Endothelial cell of umbilical vein (primary cell): ENCODE results near the gene CCDC183. TPM values are rescaled to one million over a fixed set of nuclear protein-coding genes. Genes with fewer than 3 reads are reported as not detected.

ENCODE experiments used
- BruUV-seq: library from RNA; stranded (reverse); fragments of 400-500 nt; replicated peaks from 2 replicates; lab custom pipeline; 2021; lab: Mats Ljungman, UMichigan
- CTCF ChIA-PET: fragments of 300-600, 350-600 bp; sonication (Branson Sonifier 250); formaldehyde crosslinking; loops from one replicate; lab custom pipeline; 2021; ENCODE audit warnings: antibody characterized with exemption, inconsistent platforms; lab: Charles Lee
- POLR2A ChIA-PET: fragments of 300-600, 350-600 bp; sonication (Branson Sonifier 250); formaldehyde crosslinking; loops from one replicate; lab custom pipeline; 2021; ENCODE audit warnings: antibody characterized with exemption, inconsistent platforms; lab: Charles Lee
- DNase-seq: peaks from one replicate; pipeline ENCODE4 v3.0.0-alpha.2; 2011; ENCODE audit warnings: low read depth, low spot score
- FAIRE-seq: peaks from 2 replicates; lab custom pipeline; 2011; peaks lifted over from hg19 to GRCh38; lab: Jason Lieb, UNC
- H2AFZ ChIP-seq: 2 replicates; pipeline ENCODE4 v1.6.0; 2012; ENCODE audit warnings: low read depth, low read length, control low read depth, inconsistent platforms
- H3K27ac ChIP-seq: 2 replicates; pipeline ENCODE4 v1.5.1; 2011; ENCODE audit warnings: low read depth, mild to moderate bottlenecking, control low read depth, low read length, moderate library complexity; ENCODE audit not compliant: insufficient read depth
- H3K27me3 ChIP-seq, 2 experiments: 2 replicates each; pipeline versions ENCODE4 v1.6.0 to v1.6.1; 2011; ENCODE audit warnings: low read length in 2 of 2, mixed read lengths in 1 of 2; ENCODE audit not compliant: control insufficient read depth in 2 of 2, insufficient read depth in 2 of 2
- H3K36me3 ChIP-seq, 2 experiments: 2 replicates in 1 of 2; 3 replicates in 1 of 2; pipeline ENCODE4 v1.5.1; 2011; ENCODE audit warnings: low read length in 2 of 2, mild to moderate bottlenecking in 1 of 2, moderate library complexity in 1 of 2; ENCODE audit not compliant: control insufficient read depth in 2 of 2, insufficient read depth in 2 of 2; ENCODE audit errors: extremely low read depth in 1 of 2
- H3K4me1 ChIP-seq: 3 replicates; pipeline ENCODE4 v1.5.1; 2011; ENCODE audit warnings: mild to moderate bottlenecking, low read length; ENCODE audit not compliant: control insufficient read depth, insufficient read depth; ENCODE audit errors: extremely low read depth
- H3K4me2 ChIP-seq: 2 replicates; pipeline ENCODE4 v1.6.1; 2011; ENCODE audit warnings: low read length, control low read depth, mixed read lengths; ENCODE audit not compliant: insufficient read depth
- H3K4me3 ChIP-seq, 3 experiments: fragments of 200-600 bp in 1 of 3; sonication (generic), shearing (Covaris generic) in 1 of 3; replicated peaks in 1 of 3; 2 replicates each; pipeline ENCODE4 v1.5.1; 2011 to 2016; ENCODE audit warnings: control low read depth in 3 of 3, low read length in 3 of 3, mild to moderate bottlenecking in 2 of 3, inconsistent platforms in 1 of 3, low read depth in 1 of 3, moderate library complexity in 1 of 3; ENCODE audit not compliant: insufficient read depth in 1 of 3
- H3K79me2 ChIP-seq: 2 replicates; pipeline ENCODE4 v1.6.0; 2012; ENCODE audit warnings: low read length, inconsistent platforms; ENCODE audit not compliant: control insufficient read depth, insufficient read depth
- H3K9ac ChIP-seq: replicated peaks from 2 replicates; pipeline ENCODE3; 2011; ENCODE audit warnings: low read length, control low read depth; ENCODE audit not compliant: insufficient read depth; ENCODE audit errors: extremely low read depth
- H3K9me1 ChIP-seq: replicated peaks from 3 replicates; pipeline ENCODE4 v1.6.0; 2011; ENCODE audit warnings: mild to moderate bottlenecking, low read length; ENCODE audit not compliant: control insufficient read depth, insufficient read depth; ENCODE audit errors: extremely low read depth
- H3K9me3 ChIP-seq: replicated peaks from 2 replicates; pipeline ENCODE4 v1.5.1; 2012; ENCODE audit warnings: low read length, inconsistent platforms; ENCODE audit not compliant: control insufficient read depth, insufficient read depth
- H4K20me1 ChIP-seq: replicated peaks from 2 replicates; pipeline ENCODE3; 2011; ENCODE audit warnings: mild to moderate bottlenecking, low read length; ENCODE audit not compliant: control insufficient read depth, insufficient read depth; ENCODE audit errors: extremely low read depth
- EZH2 ChIP-seq: IDR thresholded peaks from 2 replicates; pipeline ENCODE4 v1.6.1; 2012; ENCODE audit warnings: borderline replicate concordance, low read depth, mild to moderate bottlenecking, moderate library complexity, low read length, inconsistent platforms; ENCODE audit not compliant: severe bottlenecking
- FOS ChIP-seq: IDR thresholded peaks from 2 replicates; pipeline ENCODE4 v1.6.1; 2011; ENCODE audit warnings: mild to moderate bottlenecking, low read length, moderate library complexity, borderline replicate concordance; ENCODE audit not compliant: insufficient read depth
- GATA2 ChIP-seq: IDR thresholded peaks from 2 replicates; pipeline ENCODE4 v1.7.0; 2011; ENCODE audit warnings: low read depth, mild to moderate bottlenecking, moderate library complexity, mixed read lengths, low read length; ENCODE audit not compliant: insufficient read length, insufficient read depth
- JUN ChIP-seq: IDR thresholded peaks from 2 replicates; pipeline ENCODE4 v1.6.1; 2011; ENCODE audit warnings: borderline replicate concordance, low read depth; ENCODE audit not compliant: insufficient read length, insufficient read depth
- MYC ChIP-seq: IDR thresholded peaks from one replicate; pipeline ENCODE4 v1.6.1; 2011; ENCODE audit warnings: mild to moderate bottlenecking, low read depth, low read length
- POLR2A ChIP-seq: IDR thresholded peaks from 2 replicates; pipeline ENCODE4 v1.6.1; 2012; ENCODE audit warnings: low read depth, mild to moderate bottlenecking, control low read depth, low read length
- POLR2AphosphoS5 ChIP-seq: IDR thresholded peaks from 2 replicates; pipeline ENCODE4 v1.6.1; 2012; ENCODE audit warnings: low read depth, mild to moderate bottlenecking, control low read depth, low read length, moderate library complexity; ENCODE audit not compliant: insufficient read depth
- dilution Hi-C: fragments of 300-500 bp; cut with MboI; formaldehyde crosslinking; loops from one replicate; pipeline ENCODE4 v1.15.0; 2019; ENCODE audit warnings: low sequenced_read_pairs; ENCODE audit not compliant: extremely low pct_ligation_motif_present
- intact Hi-C: fragments of 100-400 bp; cut with micrococcal nuclease; formaldehyde crosslinking; loops from one replicate; pipeline ENCODE4 v1.10.0; 2022
- polyA plus RNA-seq, 4 experiments: library from polyadenylated mRNA; depleted of rRNA in 3 of 4; stranded (reverse) in 3 of 4; unstranded in 1 of 4; fragments of >200 nt; gene quantifications; 2 replicates each; pipeline versions ENCODE4 v1.2.1 to v1.2.3, GENCODE V29; 2011 to 2012; ENCODE audit warnings: missing spikeins in 1 of 4
- total RNA-seq: library from RNA; stranded (reverse); gene quantifications from 2 replicates; pipeline ENCODE4 v1.2.3, GENCODE V29; 2021
- TF ChIP-seq, protein P1 (sequence below), 2 donors: IDR thresholded peaks; 1 replicate in 1 of 2; 2 replicates in 1 of 2; pipeline ENCODE4 v1.5.1; 2011; ENCODE audit warnings: low read length in 2 of 2, mild to moderate bottlenecking in 2 of 2, moderate library complexity in 2 of 2, control low read depth in 1 of 2, inconsistent platforms in 1 of 2, low read depth in 1 of 2; ENCODE audit not compliant: insufficient read depth in 1 of 2; ENCODE audit errors: extremely low read depth in 1 of 2
- TF ChIP-seq, protein P2 (sequence below): IDR thresholded peaks from 2 replicates; pipeline ENCODE4 v1.6.1; 2011; ENCODE audit not compliant: insufficient read depth, insufficient read length

CCDC183 gene
- total and polyA plus RNA-seq, 2 donors (not counting 3 experiments of a cell fraction or from before 2014, with no cell fraction given): 0.50 TPM; not detected in 1

DNA sequence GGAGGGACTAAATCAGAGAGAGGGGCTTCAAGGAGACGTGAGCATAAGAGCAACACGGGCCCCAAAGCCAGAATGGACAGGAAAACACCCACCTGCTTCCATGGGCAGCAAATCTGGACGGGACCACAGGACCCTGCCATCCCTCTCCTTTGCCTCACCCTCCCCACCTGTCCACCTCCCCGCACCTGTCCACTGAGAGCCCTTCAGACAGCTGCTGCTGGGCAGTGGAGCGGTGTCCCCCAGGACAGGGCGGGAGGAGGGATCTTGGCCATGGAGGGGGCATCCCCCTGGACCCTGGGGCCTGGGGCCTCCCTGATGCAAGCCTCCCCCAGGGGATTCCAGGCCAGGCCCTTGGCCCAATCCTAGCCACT is 2.6 kb downstream of the CCDC183 start:
- H3K9ac ChIP-seq: no peak overlapping the region
- peaks cover 0 to under 1% of the 10 kb centered on the region in 2 experiments for H3K36me3 ChIP-seq
- no peaks in the 10 kb centered on the region for H4K20me1 ChIP-seq
- no peak overlapping the region for H3K4me3 ChIP-seq
- ChIA-PET CTCF (no interaction called here), POLR2A (no interaction called here)
- H3K9me3 ChIP-seq: no peaks in the 10 kb centered on the region
- dilution Hi-C loops (no loop called here), intact Hi-C loops (no loop called here)
- no peak overlapping the region for H3K4me2 ChIP-seq
- TF ChIP-seq POLR2AphosphoS5 (no peak), GATA2 (no peak), FOS (no peak), JUN (no peak), EZH2 (no peak), MYC (no peak), POLR2A (no peak)
- TF ChIP-seq, protein P1, sequence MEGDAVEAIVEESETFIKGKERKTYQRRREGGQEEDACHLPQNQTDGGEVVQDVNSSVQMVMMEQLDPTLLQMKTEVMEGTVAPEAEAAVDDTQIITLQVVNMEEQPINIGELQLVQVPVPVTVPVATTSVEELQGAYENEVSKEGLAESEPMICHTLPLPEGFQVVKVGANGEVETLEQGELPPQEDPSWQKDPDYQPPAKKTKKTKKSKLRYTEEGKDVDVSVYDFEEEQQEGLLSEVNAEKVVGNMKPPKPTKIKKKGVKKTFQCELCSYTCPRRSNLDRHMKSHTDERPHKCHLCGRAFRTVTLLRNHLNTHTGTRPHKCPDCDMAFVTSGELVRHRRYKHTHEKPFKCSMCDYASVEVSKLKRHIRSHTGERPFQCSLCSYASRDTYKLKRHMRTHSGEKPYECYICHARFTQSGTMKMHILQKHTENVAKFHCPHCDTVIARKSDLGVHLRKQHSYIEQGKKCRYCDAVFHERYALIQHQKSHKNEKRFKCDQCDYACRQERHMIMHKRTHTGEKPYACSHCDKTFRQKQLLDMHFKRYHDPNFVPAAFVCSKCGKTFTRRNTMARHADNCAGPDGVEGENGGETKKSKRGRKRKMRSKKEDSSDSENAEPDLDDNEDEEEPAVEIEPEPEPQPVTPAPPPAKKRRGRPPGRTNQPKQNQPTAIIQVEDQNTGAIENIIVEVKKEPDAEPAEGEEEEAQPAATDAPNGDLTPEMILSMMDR (IDR thresholded peaks at IDR 0.05; ENCODE audit: extremely low read depth in 1 of 2, insufficient read depth in 1 of 2, low read depth in 1 of 2, low read length in 2 of 2): no peak
- TF ChIP-seq, protein P2, sequence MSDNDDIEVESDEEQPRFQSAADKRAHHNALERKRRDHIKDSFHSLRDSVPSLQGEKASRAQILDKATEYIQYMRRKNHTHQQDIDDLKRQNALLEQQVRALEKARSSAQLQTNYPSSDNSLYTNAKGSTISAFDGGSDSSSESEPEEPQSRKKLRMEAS: no peak
- no peak overlapping the region for H3K27ac ChIP-seq
- no peaks in the 10 kb centered on the region for H3K79me2 ChIP-seq
- no peaks in the 10 kb centered on the region for H3K9me1 ChIP-seq
- H3K27me3 ChIP-seq: peaks cover 29 to 32% of the 10 kb centered on the region in 2 experiments
- no TSS peak for BruUV-seq
- H3K4me1 ChIP-seq: no peaks in the 10 kb centered on the region
- no peak overlapping the region for H2AFZ ChIP-seq
- FAIRE-seq (no peak), DNase-seq (no peak)
